HepG2 (cell line): ENCODE results near the gene RPRD1A. TPM values are rescaled to one million over a fixed set of nuclear protein-coding genes. Genes with fewer than 3 reads are reported as not detected.
"Not testable (repeated sequence)": the region's sequence is repeated elsewhere in the genome, so short reads cannot be mapped to it uniquely, and the experiment has no call there.

Experiments
- ATAC-seq: fragments of 200-7000 bp; cut with Tn5 transposase; 3 replicates; pipeline ENCODE4 v1.9.1; 2020; ENCODE audit warnings: mild to moderate bottlenecking, moderate library complexity
- BruUV-seq: library from RNA; stranded (reverse); fragments of 400-500 nt; replicated peaks from 2 replicates; lab custom pipeline; 2021; lab: Mats Ljungman, UMichigan
- CTCF ChIA-PET: fragments of 300-600 bp; formaldehyde crosslinking; extraction: SDS; loops from one replicate; lab custom pipeline; 2021; ENCODE audit warnings: low total read pairs, inconsistent platforms, low intra/inter-chr PET ratio; lab: Yijun Ruan, JAX
- POLR2A ChIA-PET: fragments of 350-600 bp; sonication (Branson Sonifier 250); formaldehyde crosslinking; loops from one replicate; lab custom pipeline; 2020; ENCODE audit warnings: antibody characterized with exemption, inconsistent platforms; lab: Yijun Ruan, JAX
- DNase-seq: peaks from one replicate; pipeline ENCODE4 v3.0.0-alpha.2; 2015; ENCODE audit warnings: low spot score
- FAIRE-seq: peaks from 3 replicates; lab custom pipeline; 2011; peaks lifted over from hg19 to GRCh38; lab: Jason Lieb, UNC
- H2AFZ ChIP-seq: one replicate; pipeline ENCODE4 v1.6.1; 2011; ENCODE audit warnings: low read length, inconsistent platforms
- H3K27ac ChIP-seq: fragments of 300-600 bp; 3 replicates; pipeline ENCODE4 v1.8.0; 2011; ENCODE audit warnings: mixed run types, mild to moderate bottlenecking, mixed read lengths, low read length, inconsistent platforms; ENCODE audit not compliant: insufficient read depth; ENCODE audit errors: extremely low read length
- H3K27me3 ChIP-seq, 2 experiments: fragments of 200-600 bp in 1 of 2; 2 replicates in 1 of 2; 3 replicates in 1 of 2; pipeline versions ENCODE4 v1.6.0 to v1.8.0; 2011; ENCODE audit warnings: low read length in 2 of 2, mild to moderate bottlenecking in 2 of 2, moderate library complexity in 2 of 2, inconsistent platforms in 1 of 2; ENCODE audit not compliant: insufficient read depth in 2 of 2, control insufficient read depth in 1 of 2
- H3K36me3 ChIP-seq, 2 experiments: fragments of 200-600 bp in 1 of 2; replicated peaks in 1 of 2; 2 replicates in 1 of 2; 3 replicates in 1 of 2; pipeline versions ENCODE4 v1.5.1 to v1.8.0; 2011; ENCODE audit warnings: low read length in 2 of 2, inconsistent platforms in 1 of 2; ENCODE audit not compliant: insufficient read depth in 2 of 2, control insufficient read depth in 1 of 2
- H3K4me1 ChIP-seq: 2 replicates; pipeline ENCODE4 v1.5.1; 2012; ENCODE audit warnings: low read length, inconsistent platforms; ENCODE audit not compliant: insufficient read depth
- H3K4me2 ChIP-seq: 2 replicates; pipeline ENCODE4 v1.6.0; 2011; ENCODE audit warnings: low read depth, low read length, inconsistent platforms
- H3K4me3 ChIP-seq, 3 experiments: fragments of 200-600 bp in 1 of 3; sonication (generic), shearing (Covaris generic) in 1 of 3; replicated peaks in 1 of 3; 2 replicates each; pipeline ENCODE4 v1.5.1; 2011 to 2016; ENCODE audit warnings: low read length in 3 of 3, inconsistent platforms in 2 of 3, low read depth in 2 of 3, mild to moderate bottlenecking in 2 of 3, control low read depth in 1 of 3, mixed read lengths in 1 of 3; ENCODE audit not compliant: insufficient read depth in 1 of 3
- H3K79me2 ChIP-seq: one replicate; pipeline ENCODE4 v1.6.1; 2011; ENCODE audit warnings: low read length, inconsistent platforms; ENCODE audit not compliant: insufficient read depth
- H3K9ac ChIP-seq: 2 replicates; pipeline ENCODE4 v1.6.0; 2011; ENCODE audit warnings: mild to moderate bottlenecking, low read depth, low read length, inconsistent platforms; ENCODE audit not compliant: insufficient read depth
- H3K9me3 ChIP-seq: 2 replicates; pipeline ENCODE4 v1.5.1; 2012; ENCODE audit warnings: mild to moderate bottlenecking, low read length
- H4K20me1 ChIP-seq: 2 replicates; pipeline ENCODE4 v1.6.0; 2011; ENCODE audit warnings: inconsistent platforms, mild to moderate bottlenecking, low read length, moderate library complexity; ENCODE audit not compliant: insufficient read depth
- CHCHD3 ChIP-seq: sonication (generic); formaldehyde crosslinking; IDR thresholded peaks from 2 replicates; pipeline ENCODE4 v1.8.0; 2022; ENCODE audit warnings: mild to moderate bottlenecking, missing genetic modification reagents, moderate library complexity
- CHD2 ChIP-seq: IDR thresholded peaks from 2 replicates; pipeline ENCODE4 v1.6.1; 2011; ENCODE audit warnings: low read depth, low read length, improper control_type of control experiment
- NR0B2 ChIP-seq: sonication (generic); formaldehyde crosslinking; IDR thresholded peaks from 2 replicates; pipeline ENCODE4 v1.4.0; 2020; ENCODE audit warnings: mild to moderate bottlenecking, missing genetic modification reagents
- REXO4 ChIP-seq: sonication (generic); formaldehyde crosslinking; IDR thresholded peaks from 2 replicates; pipeline ENCODE4 v1.8.0; 2022; ENCODE audit warnings: missing genetic modification reagents, mild to moderate bottlenecking, borderline replicate concordance
- RNF2 ChIP-seq: fragments of 450-650 bp; conservative IDR thresholded peaks from 2 replicates; pipeline ENCODE4 v1.6.1; 2016; ENCODE audit warnings: low read depth
- SETDB1 ChIP-seq: sonication (generic); formaldehyde crosslinking; IDR thresholded peaks from 2 replicates; pipeline ENCODE4 v1.5.1; 2020; ENCODE audit warnings: missing genetic modification reagents, mild to moderate bottlenecking, borderline replicate concordance
- SNRNP70 ChIP-seq: fragments of 200-400 bp; formaldehyde crosslinking; IDR thresholded peaks from 2 replicates; pipeline ENCODE4 v1.6.1; 2017; ENCODE audit warnings: mild to moderate bottlenecking, low read depth, low read length, moderate library complexity
- ZNF782 ChIP-seq: sonication (generic); formaldehyde crosslinking; IDR thresholded peaks from 2 replicates; pipeline ENCODE4 v1.4.0; 2020; ENCODE audit warnings: missing genetic modification reagents, mild to moderate bottlenecking, borderline replicate concordance
- WGBS: methylation state at CpG from one replicate; pipeline ENCODE4 v1.1.6; 2017; ENCODE audit warnings: low lambda C conversion rate; 5-methylcytosine and 5-hydroxymethylcytosine counted together
- in situ Hi-C: cut with HindIII; loops from 2 replicates; pipeline ENCODE4 v1.10.0; 2017; ENCODE audit warnings: low pct_unique_long_range_greater_than_20kb; ENCODE audit not compliant: extremely low pct_ligation_motif_present
- intact Hi-C: fragments of 100-400 bp; cut with micrococcal nuclease; formaldehyde crosslinking; loops from one replicate; pipeline ENCODE4 v1.10.0; 2022; ENCODE audit not compliant: unreplicated experiment
- polyA plus RNA-seq, 8 experiments: library from polyadenylated mRNA; depleted of rRNA in 3 of 8; stranded (reverse) in 7 of 8; unstranded in 1 of 8; fragments of >200 nt; fragmentation: Illumina TruSeq in 4 of 8; extraction: Trizol in 4 of 8; gene quantifications; 2 replicates each; pipeline versions ENCODE4 v1.2.1 to v1.2.3, GENCODE V29; 2011 to 2016; ENCODE audit warnings: low read depth in 4 of 8, missing spikeins in 1 of 8, mixed read lengths in 1 of 8; ENCODE audit not compliant: insufficient read depth in 1 of 8
- total RNA-seq, 5 experiments: library from RNA; depleted of rRNA; stranded (reverse); fragments of >200 nt; fragmentation: Illumina TruSeq; extraction: Trizol; gene quantifications; 2 replicates each; pipeline ENCODE4 v1.2.3, GENCODE V29; 2016; ENCODE audit warnings: low read depth in 1 of 5
- TF ChIP-seq, protein P1 (sequence below): sonication (generic); formaldehyde crosslinking; IDR thresholded peaks from 2 replicates; pipeline ENCODE4 v1.9.0; 2021; ENCODE audit warnings: mild to moderate bottlenecking, missing genetic modification reagents

The RPRD1A gene
- total and polyA plus RNA-seq, 2 of the 13 experiments (the other 11 are each of a cell fraction or from before 2014, with no cell fraction given), result 42.5 to 78.2 TPM

- TF ChIP-seq, protein P1, sequence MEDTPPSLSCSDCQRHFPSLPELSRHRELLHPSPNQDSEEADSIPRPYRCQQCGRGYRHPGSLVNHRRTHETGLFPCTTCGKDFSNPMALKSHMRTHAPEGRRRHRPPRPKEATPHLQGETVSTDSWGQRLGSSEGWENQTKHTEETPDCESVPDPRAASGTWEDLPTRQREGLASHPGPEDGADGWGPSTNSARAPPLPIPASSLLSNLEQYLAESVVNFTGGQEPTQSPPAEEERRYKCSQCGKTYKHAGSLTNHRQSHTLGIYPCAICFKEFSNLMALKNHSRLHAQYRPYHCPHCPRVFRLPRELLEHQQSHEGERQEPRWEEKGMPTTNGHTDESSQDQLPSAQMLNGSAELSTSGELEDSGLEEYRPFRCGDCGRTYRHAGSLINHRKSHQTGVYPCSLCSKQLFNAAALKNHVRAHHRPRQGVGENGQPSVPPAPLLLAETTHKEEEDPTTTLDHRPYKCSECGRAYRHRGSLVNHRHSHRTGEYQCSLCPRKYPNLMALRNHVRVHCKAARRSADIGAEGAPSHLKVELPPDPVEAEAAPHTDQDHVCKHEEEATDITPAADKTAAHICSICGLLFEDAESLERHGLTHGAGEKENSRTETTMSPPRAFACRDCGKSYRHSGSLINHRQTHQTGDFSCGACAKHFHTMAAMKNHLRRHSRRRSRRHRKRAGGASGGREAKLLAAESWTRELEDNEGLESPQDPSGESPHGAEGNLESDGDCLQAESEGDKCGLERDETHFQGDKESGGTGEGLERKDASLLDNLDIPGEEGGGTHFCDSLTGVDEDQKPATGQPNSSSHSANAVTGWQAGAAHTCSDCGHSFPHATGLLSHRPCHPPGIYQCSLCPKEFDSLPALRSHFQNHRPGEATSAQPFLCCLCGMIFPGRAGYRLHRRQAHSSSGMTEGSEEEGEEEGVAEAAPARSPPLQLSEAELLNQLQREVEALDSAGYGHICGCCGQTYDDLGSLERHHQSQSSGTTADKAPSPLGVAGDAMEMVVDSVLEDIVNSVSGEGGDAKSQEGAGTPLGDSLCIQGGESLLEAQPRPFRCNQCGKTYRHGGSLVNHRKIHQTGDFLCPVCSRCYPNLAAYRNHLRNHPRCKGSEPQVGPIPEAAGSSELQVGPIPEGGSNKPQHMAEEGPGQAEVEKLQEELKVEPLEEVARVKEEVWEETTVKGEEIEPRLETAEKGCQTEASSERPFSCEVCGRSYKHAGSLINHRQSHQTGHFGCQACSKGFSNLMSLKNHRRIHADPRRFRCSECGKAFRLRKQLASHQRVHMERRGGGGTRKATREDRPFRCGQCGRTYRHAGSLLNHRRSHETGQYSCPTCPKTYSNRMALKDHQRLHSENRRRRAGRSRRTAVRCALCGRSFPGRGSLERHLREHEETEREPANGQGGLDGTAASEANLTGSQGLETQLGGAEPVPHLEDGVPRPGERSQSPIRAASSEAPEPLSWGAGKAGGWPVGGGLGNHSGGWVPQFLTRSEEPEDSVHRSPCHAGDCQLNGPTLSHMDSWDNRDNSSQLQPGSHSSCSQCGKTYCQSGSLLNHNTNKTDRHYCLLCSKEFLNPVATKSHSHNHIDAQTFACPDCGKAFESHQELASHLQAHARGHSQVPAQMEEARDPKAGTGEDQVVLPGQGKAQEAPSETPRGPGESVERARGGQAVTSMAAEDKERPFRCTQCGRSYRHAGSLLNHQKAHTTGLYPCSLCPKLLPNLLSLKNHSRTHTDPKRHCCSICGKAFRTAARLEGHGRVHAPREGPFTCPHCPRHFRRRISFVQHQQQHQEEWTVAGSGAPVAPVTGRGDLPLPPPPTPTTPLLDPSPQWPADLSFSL (CRISPR knock-in tag), result no peak
- TF ChIP-seq CHD2 (no peak), CHCHD3 (CRISPR knock-in tag) (no peak), SETDB1 (CRISPR knock-in tag) (no peak), NR0B2 (CRISPR knock-in tag) (no peak), REXO4 (CRISPR knock-in tag) (no peak), ZNF782 (CRISPR knock-in tag) (no peak), RNF2 (no peak), SNRNP70 (no peak)
Measured at GRCh38 chr18:36094431-36094830, 27.1 kb upstream of the RPRD1A start (continued).

DNA sequence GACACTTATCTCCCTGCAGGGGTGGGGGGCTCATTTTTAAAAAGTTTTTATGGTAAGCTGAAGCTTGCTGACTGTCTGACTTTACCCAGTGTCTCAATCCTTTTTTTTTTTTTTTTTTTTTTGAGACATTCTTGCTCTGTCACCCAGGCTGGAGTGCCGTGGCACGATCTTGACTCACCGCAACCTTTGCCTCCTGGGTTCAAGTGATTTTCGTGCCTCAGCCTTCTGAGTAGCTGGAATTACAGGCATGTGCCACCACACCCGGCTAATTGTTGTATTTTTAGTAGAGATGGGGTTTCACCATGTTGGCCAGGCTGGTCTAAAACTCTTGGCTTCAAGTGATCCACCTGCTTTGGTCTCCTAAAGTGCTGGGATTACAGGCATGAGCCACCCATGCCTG is 24.8 kb upstream of the RPRD1A start:
- H3K4me1 ChIP-seq, FAIRE-seq, ATAC-seq, H3K27me3 ChIP-seq, CTCF ChIA-PET, H3K36me3 ChIP-seq, H3K27ac ChIP-seq, H3K4me3 ChIP-seq, POLR2A ChIA-PET, H3K9me3 ChIP-seq, H4K20me1 ChIP-seq, DNase-seq, H3K4me2 ChIP-seq, intact Hi-C loops, BruUV-seq, H3K79me2 ChIP-seq, H3K9ac ChIP-seq, H2AFZ ChIP-seq: not testable (repeated sequence)
- 3% methylated on average over 5 of the region's 5 CpGs for WGBS
- in situ Hi-C loops, result loop anchor here (5.0 to 10.0 kb wide), 3 partner anchors 190 to 483 kb away; no protein-coding TSS in a partner anchor
